HCT116 (cell line): ENCODE data around the gene SKP2. TPM values are rescaled to one million over a fixed set of nuclear protein-coding genes. Genes with fewer than 3 reads are reported as not detected.
"Not testable (repeated sequence)": the region's sequence is repeated elsewhere in the genome, so short reads cannot be mapped to it uniquely, and the experiment has no call there.

Experiments used
- ATAC-seq: fragments of 200-7000 bp; cut with Tn5 transposase; 2 replicates; pipeline ENCODE4 v1.9.1; 2020; ENCODE audit warnings: mild to moderate bottlenecking, moderate library complexity
- BruUV-seq: library from RNA; stranded (reverse); fragments of 400-500 nt; replicated peaks from 2 replicates; lab custom pipeline; 2021; lab: Mats Ljungman, UMichigan
- CTCF ChIA-PET: fragments of 300-600 bp; sonication (Branson Sonifier 250); formaldehyde crosslinking; loops from one replicate; lab custom pipeline; 2021; ENCODE audit warnings: antibody characterized with exemption; lab: Charles Lee
- POLR2A ChIA-PET: fragments of 300-600, 350-600 bp; sonication (Branson Sonifier 250); formaldehyde crosslinking; loops from one replicate; lab custom pipeline; 2021; ENCODE audit warnings: antibody characterized with exemption; lab: Charles Lee
- RAD21 ChIA-PET, 2 experiments: fragments of 300-600 bp; sonication (Branson Sonifier 250); formaldehyde crosslinking; loops; one replicate each; lab custom pipeline; 2023; ENCODE audit warnings: low total read pairs in 2 of 2; ENCODE audit not compliant: uncharacterized antibody in 2 of 2, unreplicated experiment in 2 of 2, low non-redundant PET in 1 of 2; lab: Charles Lee
- DNase-seq: peaks from one replicate; pipeline ENCODE4 v3.0.0-alpha.2; 2010; ENCODE audit warnings: low read depth, low spot score
- H2AFZ ChIP-seq: fragments of 200-600 bp; shearing (Covaris generic), sonication (generic); 2 replicates; pipeline ENCODE4 v1.6.1; 2017; ENCODE audit warnings: low read depth, mixed run types, mixed read lengths, antibody characterized with exemption, low read length; ENCODE audit not compliant: poor library complexity, severe bottlenecking
- H3K27ac ChIP-seq: 2 replicates; pipeline ENCODE4 v1.5.1; 2012; ENCODE audit warnings: low read depth, low read length
- H3K27me3 ChIP-seq: fragments of 200-600 bp; sonication (generic); 2 replicates; pipeline ENCODE4 v1.6.1; 2016; ENCODE audit warnings: mixed run types, low read length, mixed read lengths; ENCODE audit not compliant: insufficient read depth
- H3K36me3 ChIP-seq, 2 experiments: fragments of 200-500 bp in 1 of 2; fragments of 200-600 bp in 1 of 2; sonication (Bioruptor generic) in 1 of 2; sonication (generic) in 1 of 2; 2 replicates each; pipeline versions ENCODE4 v1.5.1 to v1.6.1; 2014 to 2016; ENCODE audit warnings: low read length in 2 of 2, inconsistent platforms in 1 of 2, mixed read lengths in 1 of 2, mixed run types in 1 of 2; ENCODE audit not compliant: insufficient read depth in 2 of 2, control insufficient read depth in 1 of 2
- H3K4me1 ChIP-seq, 2 experiments: fragments of 200-600 bp in 1 of 2; sonication (generic) in 1 of 2; 2 replicates each; pipeline versions ENCODE4 v1.5.1 to v1.6.1; 2012 to 2017; ENCODE audit warnings: low read length in 2 of 2, inconsistent platforms in 1 of 2, mild to moderate bottlenecking in 1 of 2, mixed read lengths in 1 of 2, mixed run types in 1 of 2, moderate library complexity in 1 of 2; ENCODE audit not compliant: insufficient read depth in 2 of 2, control insufficient read depth in 1 of 2
- H3K4me2 ChIP-seq: fragments of 200-600 bp; sonication (generic); 2 replicates; pipeline ENCODE4 v1.6.1; 2017; ENCODE audit warnings: mixed run types, low read length, mixed read lengths
- H3K4me3 ChIP-seq, 2 experiments: fragments of 200-600 bp in 1 of 2; sonication (generic) in 1 of 2; replicated peaks in 1 of 2; 2 replicates each; pipeline ENCODE4 v1.5.1; 2011 to 2016; ENCODE audit warnings: low read length in 2 of 2, control low read depth in 1 of 2, low read depth in 1 of 2, mild to moderate bottlenecking in 1 of 2, mixed read lengths in 1 of 2, mixed run types in 1 of 2
- H3K79me2 ChIP-seq: fragments of 200-600 bp; sonication (generic); 2 replicates; pipeline ENCODE4 v1.6.1; 2017; ENCODE audit warnings: mild to moderate bottlenecking, mixed run types, low read length, moderate library complexity, mixed read lengths; ENCODE audit not compliant: insufficient read depth
- H3K9ac ChIP-seq: fragments of 200-600 bp; sonication (generic); 2 replicates; pipeline ENCODE4 v1.6.1; 2016; ENCODE audit warnings: low read length, mixed read lengths
- H3K9me2 ChIP-seq: fragments of 200-600 bp; sonication (generic), shearing (Covaris generic); 2 replicates; pipeline ENCODE4 v1.6.1; 2017; ENCODE audit warnings: mixed run types, mild to moderate bottlenecking, moderate library complexity; ENCODE audit not compliant: insufficient read depth
- H3K9me3 ChIP-seq, 2 experiments: fragments of 200-500 bp in 1 of 2; fragments of 200-600 bp in 1 of 2; sonication (Bioruptor generic) in 1 of 2; sonication (generic) in 1 of 2; 2 replicates each; pipeline ENCODE4 v1.6.1; 2014 to 2017; ENCODE audit warnings: low read length in 2 of 2, mixed read lengths in 2 of 2, inconsistent platforms in 1 of 2, low read depth in 1 of 2, mild to moderate bottlenecking in 1 of 2, mixed run types in 1 of 2, moderate library complexity in 1 of 2; ENCODE audit not compliant: control insufficient read depth in 1 of 2, insufficient read depth in 1 of 2
- H4K20me1 ChIP-seq: fragments of 200-600 bp; sonication (generic), shearing (Covaris generic); 2 replicates; pipeline ENCODE4 v1.6.1; 2017; ENCODE audit warnings: mixed run types, mild to moderate bottlenecking, moderate library complexity; ENCODE audit not compliant: insufficient read depth
- CBX3 ChIP-seq: IDR thresholded peaks from 2 replicates; pipeline ENCODE4 v1.6.1; 2012; ENCODE audit warnings: low read depth
- POLR2A ChIP-seq: IDR thresholded peaks from 2 replicates; pipeline ENCODE4 v1.7.0; 2011; ENCODE audit warnings: borderline replicate concordance; ENCODE audit not compliant: insufficient read depth, insufficient read length; ENCODE audit errors: extremely low read depth
- POLR2AphosphoS5 ChIP-seq: IDR thresholded peaks from 2 replicates; pipeline ENCODE4 v1.6.1; 2011; ENCODE audit warnings: mild to moderate bottlenecking, low read depth, low read length, moderate library complexity
- YY1 ChIP-seq: IDR thresholded peaks from 2 replicates; pipeline ENCODE4 v1.6.1; 2011; ENCODE audit warnings: low read length, low read depth, moderate library complexity, mild to moderate bottlenecking; ENCODE audit not compliant: insufficient replicate concordance; ENCODE audit errors: extremely low read depth
- ZFX ChIP-seq: fragments of 450-650 bp; IDR thresholded peaks from 2 replicates; pipeline ENCODE4 v1.6.1; 2017
- intact Hi-C: fragments of 100-400 bp; cut with micrococcal nuclease; formaldehyde crosslinking; loops from 2 replicates; pipeline ENCODE4 v1.10.0; 2022
- total RNA-seq: library from RNA; stranded (reverse); gene quantifications from one replicate; pipeline ENCODE4 v1.2.1, GENCODE V29; 2021; ENCODE audit not compliant: unreplicated experiment
- TF ChIP-seq, protein P1 (sequence below): IDR thresholded peaks from 2 replicates; pipeline ENCODE4 v1.6.1; 2012

SKP2 gene
- total RNA-seq, 1 experiment from 2014 or later: 44.3 TPM

DNA sequence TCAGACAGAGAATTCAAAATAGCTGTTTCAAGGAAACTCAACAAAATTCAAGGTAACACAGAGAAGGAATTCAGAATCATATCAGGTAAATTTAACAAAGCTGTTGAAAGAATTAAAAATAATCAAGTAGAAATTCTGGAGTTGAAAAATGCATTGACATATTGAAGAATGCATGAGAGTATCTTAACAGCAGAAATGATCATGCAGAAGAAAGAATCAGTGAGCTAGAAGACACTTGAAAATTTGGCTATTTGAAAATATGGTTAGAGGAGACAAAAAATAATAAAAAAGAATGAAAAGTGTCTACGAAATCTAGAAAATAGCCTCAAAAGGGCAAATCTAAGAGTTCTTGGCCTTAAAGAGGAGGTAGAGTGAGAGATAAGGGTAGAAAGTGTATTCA is 23.1 kb upstream of the SKP2 start (continued):
- TF ChIP-seq, protein P1, sequence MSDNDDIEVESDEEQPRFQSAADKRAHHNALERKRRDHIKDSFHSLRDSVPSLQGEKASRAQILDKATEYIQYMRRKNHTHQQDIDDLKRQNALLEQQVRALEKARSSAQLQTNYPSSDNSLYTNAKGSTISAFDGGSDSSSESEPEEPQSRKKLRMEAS: no peak
- TF ChIP-seq POLR2AphosphoS5 (no peak), YY1 (no peak), POLR2A (no peak), CBX3 (no peak), ZFX (no peak)

DNA sequence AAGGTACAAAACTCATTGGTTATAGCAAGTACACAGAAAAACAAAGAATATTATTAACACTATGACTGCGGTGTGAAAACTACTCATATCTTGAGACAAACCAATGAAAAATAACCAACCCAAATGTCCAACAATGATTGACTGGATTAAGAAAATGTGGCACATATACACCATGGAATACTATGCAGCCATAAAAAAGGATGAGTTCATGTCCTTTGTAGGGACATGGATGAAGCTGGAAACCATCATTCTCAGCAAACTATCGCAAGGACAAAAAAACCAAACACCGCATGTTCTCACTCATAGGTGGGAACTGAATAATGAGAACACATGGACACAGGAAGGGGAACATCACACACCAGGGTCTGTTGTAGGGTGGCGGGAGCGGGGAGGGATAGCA is 22.2 kb upstream of the SKP2 start:
- H3K27ac ChIP-seq, H3K79me2 ChIP-seq, CTCF ChIA-PET, POLR2A ChIA-PET, H3K36me3 ChIP-seq, H3K9me3 ChIP-seq, BruUV-seq, H3K27me3 ChIP-seq, H3K9me2 ChIP-seq, H3K4me2 ChIP-seq, H4K20me1 ChIP-seq, intact Hi-C loops, DNase-seq, H2AFZ ChIP-seq, H3K4me3 ChIP-seq, RAD21 ChIA-PET, H3K9ac ChIP-seq, H3K4me1 ChIP-seq, ATAC-seq: not testable (repeated sequence)

DNA sequence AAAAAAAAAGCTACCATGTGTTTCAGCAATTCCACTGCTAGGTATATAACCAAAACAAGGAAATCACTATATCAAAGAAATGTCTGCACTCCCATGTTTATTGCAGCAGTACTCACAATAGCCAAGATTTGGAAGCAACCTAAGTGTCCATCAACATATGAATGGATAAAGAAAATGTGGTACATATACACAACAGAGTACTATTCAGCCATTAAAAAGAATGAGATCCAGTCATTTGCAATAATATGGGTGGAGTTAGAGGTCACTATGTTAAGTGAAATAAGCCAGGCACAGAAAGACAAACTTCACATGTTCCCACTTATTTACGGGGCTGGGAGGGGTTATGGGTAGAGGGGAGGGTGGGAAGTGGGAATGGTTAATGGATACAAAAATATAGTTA is 18.9 kb upstream of the SKP2 start:
- POLR2A ChIA-PET, intact Hi-C loops, H3K36me3 ChIP-seq, H3K9me3 ChIP-seq, DNase-seq, H3K4me2 ChIP-seq, ATAC-seq, H3K27ac ChIP-seq, CTCF ChIA-PET, H3K27me3 ChIP-seq, H2AFZ ChIP-seq, H3K4me1 ChIP-seq, BruUV-seq, H3K9me2 ChIP-seq, RAD21 ChIA-PET, H4K20me1 ChIP-seq, H3K79me2 ChIP-seq, H3K9ac ChIP-seq, H3K4me3 ChIP-seq: not testable (repeated sequence)
